ENCODE measurements around the gene LAMB4.

DNA sequence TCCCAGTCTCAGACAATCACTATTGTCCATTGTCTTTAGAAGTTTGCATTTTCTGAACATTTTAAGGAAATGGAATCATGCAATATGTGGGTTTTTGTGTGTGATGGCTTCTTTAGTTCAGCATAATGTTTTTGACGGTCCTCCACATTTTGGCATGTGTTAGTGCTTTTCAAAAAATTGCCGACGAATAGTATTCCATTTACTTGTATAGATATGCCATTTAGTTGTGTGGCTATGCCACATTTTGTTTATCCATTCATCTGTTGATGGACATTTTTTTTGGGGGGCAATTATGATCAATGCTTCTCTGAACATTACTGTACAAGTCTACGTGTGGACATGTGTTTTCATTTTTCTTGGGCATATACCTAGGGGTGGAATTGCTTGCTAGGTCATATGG is 12.0 kb upstream of the LAMB4 start:
- TF ChIP-seq, protein P1, sequence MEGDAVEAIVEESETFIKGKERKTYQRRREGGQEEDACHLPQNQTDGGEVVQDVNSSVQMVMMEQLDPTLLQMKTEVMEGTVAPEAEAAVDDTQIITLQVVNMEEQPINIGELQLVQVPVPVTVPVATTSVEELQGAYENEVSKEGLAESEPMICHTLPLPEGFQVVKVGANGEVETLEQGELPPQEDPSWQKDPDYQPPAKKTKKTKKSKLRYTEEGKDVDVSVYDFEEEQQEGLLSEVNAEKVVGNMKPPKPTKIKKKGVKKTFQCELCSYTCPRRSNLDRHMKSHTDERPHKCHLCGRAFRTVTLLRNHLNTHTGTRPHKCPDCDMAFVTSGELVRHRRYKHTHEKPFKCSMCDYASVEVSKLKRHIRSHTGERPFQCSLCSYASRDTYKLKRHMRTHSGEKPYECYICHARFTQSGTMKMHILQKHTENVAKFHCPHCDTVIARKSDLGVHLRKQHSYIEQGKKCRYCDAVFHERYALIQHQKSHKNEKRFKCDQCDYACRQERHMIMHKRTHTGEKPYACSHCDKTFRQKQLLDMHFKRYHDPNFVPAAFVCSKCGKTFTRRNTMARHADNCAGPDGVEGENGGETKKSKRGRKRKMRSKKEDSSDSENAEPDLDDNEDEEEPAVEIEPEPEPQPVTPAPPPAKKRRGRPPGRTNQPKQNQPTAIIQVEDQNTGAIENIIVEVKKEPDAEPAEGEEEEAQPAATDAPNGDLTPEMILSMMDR (IDR thresholded peaks at IDR 0.05; ENCODE audit: low read depth, low read length), result no peak
- TF ChIP-seq POLR2A (IDR thresholded peaks at IDR 0.05; ENCODE audit: extremely low read depth, insufficient read length), result no peak

All from NB4 (cell line).